Esophagus (tissue), 2 donors: ENCODE data around the gene PADI4. TPM values are rescaled to one million over a fixed set of nuclear protein-coding genes. Genes with fewer than 3 reads are reported as not detected.
"Not testable (repeated sequence)": the region's sequence is repeated elsewhere in the genome, so short reads cannot be mapped to it uniquely, and the experiment has no call there.

Experiments used
- H3K27ac ChIP-seq, 2 donors: one replicate each; pipeline ENCODE4 v1.5.1; 2013; ENCODE audit warnings: low read depth in 2 of 2, mild to moderate bottlenecking in 2 of 2, inconsistent platforms in 1 of 2, low read length in 1 of 2, moderate library complexity in 1 of 2
- H3K27me3 ChIP-seq, 2 donors: one replicate each; pipeline ENCODE4 v1.6.1; 2013; ENCODE audit warnings: low read length in 2 of 2, control low read depth in 1 of 2, mild to moderate bottlenecking in 1 of 2; ENCODE audit not compliant: insufficient read depth in 2 of 2, control insufficient read depth in 1 of 2
- H3K36me3 ChIP-seq, 2 donors: one replicate each; pipeline ENCODE4 v1.6.1; 2013; ENCODE audit warnings: low read length in 1 of 2; ENCODE audit not compliant: control insufficient read depth in 2 of 2, insufficient read depth in 2 of 2
- H3K4me1 ChIP-seq, 2 donors: one replicate each; pipeline ENCODE4 v1.6.1; 2013; ENCODE audit warnings: low read length in 1 of 2; ENCODE audit not compliant: control insufficient read depth in 2 of 2, insufficient read depth in 2 of 2
- H3K4me3 ChIP-seq, 2 donors: one replicate each; pipeline ENCODE4 v1.5.1; 2013; ENCODE audit warnings: low read length in 2 of 2, mild to moderate bottlenecking in 2 of 2, low read depth in 1 of 2, moderate library complexity in 1 of 2
- H3K9me3 ChIP-seq, 2 donors: one replicate each; pipeline ENCODE4 v1.6.1; 2013; ENCODE audit warnings: mild to moderate bottlenecking in 2 of 2, low read depth in 1 of 2, low read length in 1 of 2, moderate library complexity in 1 of 2; ENCODE audit not compliant: control insufficient read depth in 2 of 2, insufficient read depth in 1 of 2
- WGBS, 2 donors: extraction: QIAGEN DNeasy Blood & Tissue Kit; methylation state at CpG; one replicate each; pipeline ENCODE4 v1.1.7; 2013; 5-methylcytosine and 5-hydroxymethylcytosine counted together
- polyA plus RNA-seq, 2 donors: library from polyadenylated mRNA; stranded (reverse); fragments of 200-250 nt; gene quantifications; one replicate each; pipeline ENCODE4 v1.2.3, GENCODE V29; 2013
- donor health status: healthy with polysubstance abuse.
- donor health status: Bipolar disorder and iron deficiency.

The PADI4 gene
- polyA plus RNA-seq, 2 donors, result 0.02 to 0.12 TPM

DNA sequence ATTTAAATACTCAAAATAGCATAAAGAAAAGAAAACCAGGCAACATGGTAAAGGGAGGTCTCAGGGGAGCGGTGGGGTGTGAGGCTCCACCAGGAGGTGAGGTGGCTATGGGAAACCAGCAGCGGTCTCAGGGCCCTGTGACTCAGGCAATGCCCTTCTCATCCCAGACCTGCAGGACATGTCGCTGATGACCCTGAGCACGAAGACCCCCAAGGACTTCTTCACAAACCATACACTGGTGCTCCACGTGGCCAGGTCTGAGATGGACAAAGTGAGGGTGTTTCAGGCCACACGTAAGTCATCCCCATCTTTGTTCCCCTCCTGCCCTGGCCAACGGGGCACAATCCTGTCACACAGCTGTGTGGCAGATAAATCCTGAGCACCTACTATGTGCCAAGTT is 31.5 kb downstream of the PADI4 start:
- no peaks in the 10 kb centered on the region for H3K4me1 ChIP-seq
- no peaks in the 10 kb centered on the region for H3K9me3 ChIP-seq
- no peaks in the 10 kb centered on the region for H3K27me3 ChIP-seq
- no peak overlapping the region for H3K27ac ChIP-seq
- no peaks in the 10 kb centered on the region for H3K36me3 ChIP-seq
- WGBS, 2 donors, result 83% methylated on average over 7 of the region's 7 CpGs
- no peak overlapping the region for H3K4me3 ChIP-seq

DNA sequence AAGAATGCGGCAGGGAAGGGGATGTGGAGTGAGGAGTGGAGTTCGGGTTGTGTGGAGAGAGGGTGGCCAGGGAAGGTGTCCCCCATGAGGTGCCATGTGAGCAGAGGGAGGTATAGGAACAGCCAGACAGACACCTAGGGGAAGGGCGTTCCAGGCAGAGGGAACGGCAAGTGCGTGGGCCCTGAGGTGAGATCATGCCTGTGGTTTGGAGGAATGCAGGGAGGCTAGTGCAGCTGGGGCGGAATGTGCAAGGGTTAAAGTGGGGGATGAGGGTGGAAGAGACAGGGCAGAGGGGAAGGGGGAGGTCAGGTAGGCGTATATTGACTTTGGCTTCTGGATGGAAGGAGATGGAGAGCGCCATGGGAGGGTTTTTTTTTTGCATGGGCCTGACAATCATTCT is 32.4 kb downstream of the PADI4 start:
- 57 to 68% methylated on average over 8 of the region's 8 CpGs for WGBS, 2 donors
- Histone ChIP-seq H3K4me1 (no peaks in the 10 kb centered on the region), H3K4me3 (no peak overlapping the region), H3K27ac (no peak overlapping the region), H3K36me3 (no peaks in the 10 kb centered on the region), H3K9me3 (no peaks in the 10 kb centered on the region), H3K27me3 (no peaks in the 10 kb centered on the region)

DNA sequence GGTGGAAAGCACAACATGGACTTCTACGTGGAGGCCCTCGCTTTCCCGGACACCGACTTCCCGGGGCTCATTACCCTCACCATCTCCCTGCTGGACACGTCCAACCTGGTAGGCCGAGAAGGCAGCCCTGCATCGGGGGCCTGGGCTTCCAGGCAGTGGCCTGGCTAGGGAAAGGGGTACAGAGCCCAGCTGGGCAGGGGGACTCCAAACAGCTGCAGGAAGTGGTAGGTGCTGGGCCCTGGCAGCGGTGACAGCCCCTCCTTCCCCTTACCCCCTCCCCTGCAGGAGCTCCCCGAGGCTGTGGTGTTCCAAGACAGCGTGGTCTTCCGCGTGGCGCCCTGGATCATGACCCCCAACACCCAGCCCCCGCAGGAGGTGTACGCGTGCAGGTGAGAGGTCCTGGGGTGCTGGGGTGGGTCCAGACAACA is 34.0 kb downstream of the PADI4 start:
- 76 to 79% methylated on average over 16 to 17 of the region's 17 CpGs for WGBS, 2 donors

DNA sequence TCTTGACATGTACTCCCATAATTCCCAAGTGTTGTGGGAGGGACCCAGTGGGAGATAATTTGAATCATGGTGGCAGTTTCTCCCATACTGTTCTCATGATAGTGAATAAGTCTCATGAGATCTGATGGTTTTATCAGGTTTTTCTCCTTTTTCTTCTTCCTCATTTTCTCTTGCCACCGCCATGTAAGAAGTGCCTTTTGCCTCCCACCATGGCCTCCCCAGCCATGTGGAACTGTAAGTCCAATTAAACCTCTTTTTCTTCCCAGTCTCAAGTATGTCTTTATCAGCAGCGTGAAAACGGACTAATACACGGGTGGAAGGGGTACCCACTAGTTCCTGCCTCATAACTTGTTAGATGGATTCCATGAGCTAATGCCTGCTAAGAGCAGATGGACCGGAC is 37.5 kb downstream of the PADI4 start:
- not testable (repeated sequence) for H3K27me3 ChIP-seq, H3K27ac ChIP-seq, H3K4me3 ChIP-seq, H3K4me1 ChIP-seq, H3K36me3 ChIP-seq, H3K9me3 ChIP-seq
- WGBS, 2 donors, result 93 to 95% methylated on average over 5 of the region's 5 CpGs

More for the DNA sequence above, 34.0 kb downstream of the PADI4 start:
- no peaks in the 10 kb centered on the region for H3K9me3 ChIP-seq
- H3K4me3 ChIP-seq, result no peak overlapping the region
- no peak overlapping the region for H3K27ac ChIP-seq
- H3K27me3 ChIP-seq, result no peaks in the 10 kb centered on the region
- no peaks in the 10 kb centered on the region for H3K36me3 ChIP-seq
- H3K4me1 ChIP-seq, result no peaks in the 10 kb centered on the region

DNA sequence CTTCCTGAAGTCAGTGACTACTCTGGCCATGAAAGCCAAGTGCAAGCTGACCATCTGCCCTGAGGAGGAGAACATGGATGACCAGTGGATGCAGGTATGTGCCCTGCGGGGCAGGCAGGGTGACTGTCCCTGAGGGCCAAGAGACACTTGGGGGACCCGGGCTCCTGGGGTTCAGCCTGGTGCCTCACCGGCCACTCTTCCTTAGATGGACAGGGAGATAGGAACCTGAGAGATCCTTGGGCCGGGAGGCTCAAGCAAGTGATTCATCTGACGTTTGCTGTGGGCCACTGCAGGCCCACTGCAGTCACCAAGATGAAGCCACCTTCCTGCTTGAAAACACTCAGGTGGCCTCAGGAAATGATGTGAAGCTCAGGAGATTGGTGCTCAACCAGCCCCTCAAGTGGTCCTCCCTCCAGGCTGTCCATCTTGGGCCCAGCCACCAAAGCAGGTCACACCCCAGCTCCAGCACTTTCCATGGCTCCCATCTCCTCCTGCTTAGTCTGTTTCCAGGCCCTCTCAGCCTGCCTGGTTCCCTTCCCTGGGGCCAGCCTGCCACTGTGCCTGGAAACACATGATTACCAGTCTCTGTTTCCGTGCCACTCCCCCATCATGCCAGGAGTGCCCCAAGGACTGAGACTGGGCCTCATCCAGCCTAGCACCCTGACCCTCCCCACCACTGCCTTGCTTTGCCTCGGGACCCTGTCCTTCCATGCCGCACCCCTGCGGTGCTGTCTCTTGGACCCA is 38.2 kb downstream of the PADI4 start:
- H3K4me3 ChIP-seq, result no peak overlapping the region
- H3K4me1 ChIP-seq, result no peaks in the 10 kb centered on the region
- H3K36me3 ChIP-seq, result no peaks in the 10 kb centered on the region
- whole genome bisulfite sequencing, 2 donors, result 85% methylated on average over 9 of the region's 9 CpGs
- H3K27ac ChIP-seq, result no peak overlapping the region
- H3K27me3 ChIP-seq, result no peaks in the 10 kb centered on the region
- no peaks in the 10 kb centered on the region for H3K9me3 ChIP-seq

DNA sequence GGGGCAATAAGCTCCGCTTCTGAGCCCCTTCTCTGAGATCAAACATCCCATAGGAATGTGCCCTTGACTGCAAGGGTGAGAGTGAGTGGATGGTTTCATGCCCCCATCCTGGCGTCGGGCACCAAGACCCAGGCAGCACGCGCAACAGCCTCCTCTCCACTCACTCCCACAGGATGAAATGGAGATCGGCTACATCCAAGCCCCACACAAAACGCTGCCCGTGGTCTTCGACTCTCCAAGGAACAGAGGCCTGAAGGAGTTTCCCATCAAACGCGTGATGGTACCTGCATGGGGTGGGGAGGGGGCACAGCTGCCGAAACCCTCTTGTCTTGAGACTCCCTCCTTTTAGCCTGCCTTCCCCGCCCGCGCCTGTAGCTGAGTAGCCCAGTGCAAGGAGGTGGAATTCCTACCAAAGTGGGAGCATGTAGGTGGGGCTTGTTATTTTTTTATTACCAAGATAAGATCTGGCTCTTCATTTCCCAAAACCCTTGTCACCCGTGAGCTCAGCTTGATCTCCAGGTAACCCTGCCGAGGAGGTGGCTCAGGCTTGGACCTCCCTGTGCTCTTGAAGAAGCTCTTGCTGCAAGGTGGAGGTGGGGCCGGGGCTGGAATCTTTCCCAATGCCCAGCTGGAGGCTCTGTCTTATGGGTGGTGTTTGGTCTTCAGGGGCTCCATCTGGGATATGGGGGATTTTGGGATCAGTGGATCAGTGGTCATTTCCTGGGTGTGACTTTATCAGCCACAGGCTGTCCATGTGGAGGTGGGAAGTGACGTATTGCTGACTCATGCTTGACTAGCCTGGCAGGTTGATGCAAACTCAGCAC is 40.0 kb downstream of the PADI4 start:
- Histone ChIP-seq H3K4me1 (no peaks in the 10 kb centered on the region), H3K36me3 (no peaks in the 10 kb centered on the region), H3K27me3 (no peaks in the 10 kb centered on the region), H3K27ac (no peak overlapping the region), H3K4me3 (no peak overlapping the region), H3K9me3 (no peaks in the 10 kb centered on the region)
- 70% methylated on average over 19 of the region's 19 CpGs for WGBS, 2 donors

DNA sequence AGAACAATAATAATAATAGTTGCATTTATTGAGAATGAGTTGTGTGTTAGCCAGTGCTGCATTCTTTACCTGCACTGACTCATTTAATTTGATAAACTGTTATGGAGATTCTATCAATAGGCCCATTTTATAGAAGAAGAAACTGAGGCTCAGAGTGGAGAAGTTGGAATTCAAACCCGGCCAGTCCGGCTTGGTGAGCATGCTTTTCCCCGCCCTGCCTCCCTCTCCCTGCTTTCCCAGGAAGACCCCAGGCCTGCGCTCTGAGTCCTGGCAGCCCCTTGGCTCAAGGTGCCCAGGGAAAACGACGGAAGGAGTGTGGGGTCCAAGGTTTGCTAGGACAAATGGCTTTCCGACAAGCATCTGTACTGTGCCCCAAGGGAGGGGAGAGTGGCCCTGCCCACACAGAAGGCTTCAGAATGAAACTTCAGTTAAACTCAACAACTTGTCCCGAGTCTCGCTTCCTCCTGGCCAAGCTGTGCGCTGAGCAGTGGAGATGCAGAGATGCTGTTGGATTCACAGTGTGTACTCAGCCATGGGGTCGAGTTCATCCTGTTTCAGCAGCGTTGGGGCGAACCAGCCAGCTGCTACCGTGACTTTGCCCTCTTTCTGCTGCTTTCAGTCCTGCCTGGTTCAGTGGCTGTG is 40.7 kb downstream of the PADI4 start:
- Histone ChIP-seq H3K9me3 (no peaks in the 10 kb centered on the region), H3K27me3 (no peaks in the 10 kb centered on the region), H3K4me3 (no peak overlapping the region), H3K36me3 (no peaks in the 10 kb centered on the region), H3K4me1 (no peaks in the 10 kb centered on the region), H3K27ac (no peak overlapping the region)
- WGBS, 2 donors, result 67 to 72% methylated on average over 14 of the region's 14 CpGs

DNA sequence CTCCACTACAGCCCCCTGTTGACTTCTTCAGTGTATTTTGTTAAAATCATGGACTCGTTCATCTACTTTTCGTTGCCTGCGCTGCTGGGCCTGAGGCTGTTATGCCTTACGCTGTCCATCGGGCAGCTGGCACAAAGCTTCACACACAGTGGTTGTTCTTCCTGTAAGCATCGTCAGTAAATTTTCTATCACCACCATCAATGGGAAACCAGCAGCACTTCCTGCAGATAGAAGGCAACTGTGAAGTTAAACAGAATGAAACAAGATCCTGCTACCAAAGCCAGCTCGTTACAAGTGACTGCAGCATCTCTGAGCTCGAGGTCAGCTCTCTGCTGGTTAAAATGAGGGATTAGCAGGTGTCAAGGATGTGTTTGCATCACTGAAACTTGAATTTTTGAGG is 42.1 kb downstream of the PADI4 start:
- Histone ChIP-seq H3K4me1 (no peaks in the 10 kb centered on the region), H3K27ac (no peak overlapping the region), H3K4me3 (no peak overlapping the region), H3K36me3 (no peaks in the 10 kb centered on the region), H3K27me3 (no peaks in the 10 kb centered on the region), H3K9me3 (peaks cover 0 to 2% of the 10 kb centered on the region in 2 donors)
- 63 to 68% methylated on average over 8 of the region's 8 CpGs for WGBS, 2 donors

DNA sequence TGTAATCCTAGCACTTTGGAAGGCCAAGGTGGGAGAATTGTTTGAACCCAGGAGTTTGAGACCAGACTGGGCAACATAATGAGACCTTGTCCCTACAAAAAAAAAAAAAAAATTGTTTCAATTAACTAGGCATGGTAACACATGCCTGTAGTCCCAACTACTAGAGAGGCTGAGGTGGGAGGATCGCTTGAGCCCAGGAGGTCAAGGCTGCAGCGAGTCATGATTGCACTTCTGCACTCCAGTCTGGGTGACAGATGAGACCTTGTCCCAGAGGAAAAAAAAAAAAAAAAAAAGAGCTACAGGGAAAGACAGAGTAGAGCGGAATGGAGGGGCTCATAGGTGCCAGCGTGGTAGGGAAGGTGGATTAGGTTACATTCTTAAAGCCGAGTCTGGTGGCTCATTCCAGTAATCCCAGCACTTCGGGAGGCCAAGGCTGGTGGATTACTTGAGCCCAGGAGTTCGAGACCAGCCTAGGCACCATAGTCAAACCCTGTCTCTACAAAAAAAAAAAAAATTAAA is 43.0 kb downstream of the PADI4 start:
- Histone ChIP-seq H3K36me3 (no peaks in the 10 kb centered on the region), H3K27me3 (no peaks in the 10 kb centered on the region)

More for the DNA sequence above, 43.0 kb downstream of the PADI4 start:
- peaks cover 0 to 2% of the 10 kb centered on the region in 2 donors for H3K9me3 ChIP-seq
- WGBS, 2 donors, result 80 to 81% methylated on average over 7 of the region's 7 CpGs
- H3K27ac ChIP-seq, result no peak overlapping the region
- no peak overlapping the region for H3K4me3 ChIP-seq
- no peaks in the 10 kb centered on the region for H3K4me1 ChIP-seq
